H4 (cell line): ENCODE results near the gene SHISA4. TPM values are rescaled to one million over a fixed set of nuclear protein-coding genes. Genes with fewer than 3 reads are reported as not detected.

Source experiments
- DNase-seq: peaks from one replicate; pipeline ENCODE4 v3.0.0-alpha.2; 2015; ENCODE audit warnings: low spot score
- total RNA-seq: library from RNA; depleted of rRNA; stranded (reverse); fragments of >200 nt; shearing (Covaris generic); gene quantifications from 2 replicates; pipeline ENCODE4 v1.2.3, GENCODE V29; 2014

Gene SHISA4
- total RNA-seq, 1 experiment from 2014 or later = 46.3 TPM

- DNase-seq = no peak
These were observed 7.1 kb upstream of the SHISA4 start for GRCh38 chr1:201881617-201882016.

GRCh38 chr1:201882665-201883132 is 6.0 kb upstream of the SHISA4 start:
- DNase-seq = no peak

GRCh38 chr1:201883266-201883665 is 5.4 kb upstream of the SHISA4 start:
- no peak for DNase-seq

- no peak for DNase-seq
These were observed 4.9 kb upstream of the SHISA4 start for GRCh38 chr1:201883786-201884185.

GRCh38 chr1:201884425-201884824 is 4.3 kb upstream of the SHISA4 start:
- DNase-seq = no peak

GRCh38 chr1:201885531-201886075 is 3.1 kb upstream of the SHISA4 start:
- peak; percentile 41 for DNase-seq

- DNase-seq = no peak
These were observed 2.4 kb upstream of the SHISA4 start for GRCh38 chr1:201886103-201886885.

GRCh38 chr1:201887116-201887866 is 1.4 kb upstream of the SHISA4 start:
- no peak for DNase-seq

GRCh38 chr1:201889090-201889968 is 631 bp downstream of the SHISA4 start:
- DNase-seq = no peak

GRCh38 chr1:201890223-201890622 is 1.5 kb downstream of the SHISA4 start:
- DNase-seq = no peak

GRCh38 chr1:201890806-201891450 is 2.2 kb downstream of the SHISA4 start:
- DNase-seq = no peak

GRCh38 chr1:201891451-201892045 is 2.9 kb downstream of the SHISA4 start:
- no peak for DNase-seq

- no peak for DNase-seq
These were observed 3.5 kb downstream of the SHISA4 start for GRCh38 chr1:201892211-201892610.

GRCh38 chr1:201893431-201893830 is 4.7 kb downstream of the SHISA4 start:
- no peak for DNase-seq

- no peak for DNase-seq
These were observed 5.8 kb downstream of the SHISA4 start for GRCh38 chr1:201894343-201895119.

- DNase-seq = no peak
These were observed 6.5 kb downstream of the SHISA4 start for GRCh38 chr1:201895120-201895665.

- DNase-seq = peak; percentile 92
These were observed 7.5 kb downstream of the SHISA4 start for GRCh38 chr1:201895913-201896807.

GRCh38 chr1:201896951-201897391 is 8.3 kb downstream of the SHISA4 start:
- DNase-seq = no peak
